Activated CD4-positive, CD25-positive, alpha-beta regulatory T cell treated with anti-CD3 and anti-CD28 coated beads, Interleukin-2, amount 50 U/mL, for 24 hours (primary cell): Measurements from ENCODE around the gene GOLGA6L9.
"Not testable (repeated sequence)": the region's sequence is repeated elsewhere in the genome, so short reads cannot be mapped to it uniquely, and the experiment has no call there.

Experiments
- ATAC-seq, 2 donors: fragments of 150-1000 bp; cut with Tn5 transposase; one replicate each; pipeline ENCODE4 v1.10.0; 2021; ENCODE audit warnings: mild to moderate bottlenecking in 1 of 2, moderate library complexity in 1 of 2

Gene GOLGA6L9, protein sequence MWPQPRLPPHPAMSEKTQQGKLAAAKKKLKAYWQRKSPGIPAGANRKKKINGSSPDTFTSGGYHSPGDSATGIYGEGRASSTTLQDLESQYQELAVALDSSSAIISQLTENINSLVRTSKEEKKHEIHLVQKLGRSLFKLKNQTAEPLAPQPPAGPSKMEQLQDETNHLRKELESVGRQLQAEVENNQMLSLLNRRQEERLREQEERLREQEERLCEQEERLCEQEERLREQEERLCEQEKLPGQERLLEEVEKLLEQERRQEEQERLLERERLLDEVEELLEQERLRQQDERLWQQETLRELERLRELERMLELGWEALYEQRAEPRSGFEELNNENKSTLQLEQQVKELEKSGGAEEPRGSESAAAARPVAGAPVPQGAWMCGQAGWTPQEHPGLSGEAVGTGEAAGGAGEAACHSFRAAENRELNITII

DNA sequence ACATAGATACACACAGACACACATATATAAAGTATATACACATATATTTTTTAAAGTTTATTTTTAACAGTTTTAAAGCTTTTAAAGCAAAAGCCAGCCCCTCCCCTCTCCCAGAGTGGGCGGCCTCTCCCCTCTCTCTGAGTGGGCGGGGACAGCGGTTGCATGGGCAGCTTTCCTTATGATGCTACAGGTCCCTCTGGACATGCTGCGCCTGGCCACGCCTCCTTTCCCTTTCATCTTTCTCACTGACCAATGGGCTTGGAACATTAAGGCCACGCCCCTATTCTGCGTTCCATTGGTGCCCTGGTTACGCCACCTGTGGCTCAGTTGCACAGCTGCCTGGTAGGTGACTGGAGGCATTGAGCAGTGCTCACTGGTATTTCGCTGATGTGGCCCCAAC, at the start of gene GOLGA6L9:
GOLGA6L9 (plus strand) TSS at position 124 of the 400 bp plus-strand sequence; CDS start at position 388, 264 bp downstream.
- not testable (repeated sequence) for ATAC-seq

DNA sequence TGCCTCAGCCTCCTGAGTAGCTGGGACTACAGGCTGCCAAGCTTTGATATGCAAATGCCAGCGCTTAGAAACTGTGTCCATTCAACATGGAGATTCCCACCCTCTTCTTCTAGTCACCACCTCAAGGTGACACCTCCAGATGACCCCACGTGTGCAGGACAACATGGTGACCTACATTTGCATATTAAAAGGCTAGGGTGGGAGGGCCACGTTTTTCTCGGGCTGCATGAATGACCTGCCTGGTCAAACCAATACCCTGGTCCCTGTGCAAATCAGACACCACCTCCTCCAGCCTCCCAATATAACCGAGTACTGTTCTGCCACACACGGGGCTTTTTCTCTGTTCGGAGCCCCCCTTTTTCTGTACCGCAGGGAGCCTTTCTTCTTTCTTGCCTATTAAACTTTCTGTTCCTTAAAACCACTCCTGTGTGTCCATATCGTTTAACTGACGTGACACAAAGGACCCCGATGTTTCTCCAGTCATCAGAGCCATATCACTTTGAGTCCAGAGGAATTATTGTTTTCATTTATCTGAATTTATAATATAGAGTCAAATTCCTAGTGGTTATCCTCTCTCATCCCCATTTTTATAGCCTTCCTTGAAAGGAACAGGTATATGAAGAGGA, 48.2 kb upstream of the GOLGA6L9 start:
- not testable (repeated sequence) for ATAC-seq

DNA sequence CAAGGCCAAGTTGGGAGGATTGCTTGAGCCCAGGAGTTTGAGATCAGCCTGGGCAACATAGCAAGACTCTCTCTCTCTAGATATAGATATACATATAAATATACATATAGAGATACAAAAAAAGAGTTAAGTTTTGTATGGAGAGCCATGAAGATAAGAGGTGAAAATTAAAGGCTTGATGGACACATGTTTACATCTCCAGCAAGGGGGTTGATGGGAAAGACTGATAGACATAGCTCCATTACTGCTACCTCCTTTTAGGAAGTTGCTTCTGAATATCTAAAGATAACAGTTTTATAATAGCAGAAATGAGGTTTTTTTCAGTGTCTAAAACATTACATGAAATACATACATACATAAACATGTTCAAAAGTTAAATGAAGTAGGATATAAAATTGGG, 42.4 kb upstream of the GOLGA6L9 start:
- ATAC-seq: not testable (repeated sequence)

DNA sequence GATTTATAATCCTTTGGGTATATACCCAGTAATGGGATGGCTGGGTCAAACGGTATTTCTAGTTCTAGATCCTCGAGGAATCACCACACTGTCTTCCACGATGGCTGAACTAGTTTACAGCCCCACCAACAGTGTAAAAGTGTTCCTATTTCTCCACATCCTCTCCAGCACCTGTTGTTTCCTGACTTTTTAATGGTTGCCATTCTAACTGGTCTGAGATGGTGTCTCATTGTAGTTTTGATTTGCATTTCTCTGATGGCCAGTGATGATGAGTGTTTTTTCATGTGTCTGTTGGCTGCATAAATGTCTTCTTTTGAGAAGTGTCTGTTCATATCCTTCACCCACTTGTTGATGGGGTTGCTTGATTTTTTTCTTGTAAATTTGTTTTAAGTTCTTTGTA, 39.5 kb upstream of the GOLGA6L9 start:
- not testable (repeated sequence) for ATAC-seq

DNA sequence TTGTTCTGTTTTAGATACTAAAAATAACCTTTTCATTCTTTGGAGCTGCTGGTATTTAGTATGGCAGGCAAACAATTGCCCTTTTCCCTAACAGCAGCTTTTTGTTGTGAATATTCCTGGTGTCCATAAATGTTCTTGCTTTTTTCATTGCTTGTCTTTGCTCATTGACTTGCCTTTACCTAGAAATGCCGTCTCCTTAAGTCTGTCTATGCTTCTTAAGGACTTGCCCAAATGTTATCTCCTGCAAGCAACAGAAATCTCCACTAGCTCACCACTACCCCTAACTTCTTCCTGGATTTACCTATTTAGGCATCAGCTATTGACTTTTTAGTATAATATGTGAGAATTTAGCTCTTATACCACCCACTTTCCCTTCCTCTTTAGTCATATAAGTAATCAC, 37.5 kb upstream of the GOLGA6L9 start:
- ATAC-seq: not testable (repeated sequence)

DNA sequence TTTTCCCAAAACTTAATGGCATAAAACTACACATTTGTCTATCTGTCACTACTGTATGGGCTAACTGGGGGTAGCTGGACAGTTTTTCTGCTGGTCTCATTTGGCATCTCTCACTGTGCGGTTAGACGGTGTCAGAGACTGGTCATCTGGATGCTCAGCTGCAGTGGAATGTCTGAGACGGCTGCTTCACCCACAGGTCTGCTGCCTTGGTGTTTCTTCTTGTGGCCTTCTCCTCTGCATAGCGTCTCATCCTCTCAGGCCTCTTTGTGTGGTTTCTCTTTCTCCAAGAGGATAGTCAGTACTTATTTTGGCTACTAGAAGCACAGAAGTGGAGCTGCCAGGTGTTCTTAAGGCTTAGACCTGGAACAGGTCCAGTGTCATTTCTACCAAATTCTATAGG, 35.9 kb upstream of the GOLGA6L9 start:
- no peak for ATAC-seq

DNA sequence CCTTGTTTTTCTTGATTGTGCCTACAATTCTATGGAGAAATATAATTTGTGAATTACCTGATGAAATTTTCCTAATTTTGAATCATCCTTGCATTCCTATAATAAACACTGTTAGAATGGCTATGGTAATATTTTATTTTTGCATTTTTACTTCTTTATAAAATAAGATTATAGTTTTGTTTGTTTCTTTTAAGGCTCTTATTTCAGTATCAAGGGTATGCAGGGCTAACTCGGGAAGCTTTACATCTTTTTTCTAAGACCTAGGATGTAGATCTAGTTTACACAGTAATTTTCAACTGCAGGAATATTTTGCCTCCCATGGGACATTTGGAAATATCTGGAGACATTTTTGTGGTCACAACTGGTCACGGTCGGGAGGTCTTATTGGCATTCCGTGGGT, 33.8 kb upstream of the GOLGA6L9 start:
- not testable (repeated sequence) for ATAC-seq

DNA sequence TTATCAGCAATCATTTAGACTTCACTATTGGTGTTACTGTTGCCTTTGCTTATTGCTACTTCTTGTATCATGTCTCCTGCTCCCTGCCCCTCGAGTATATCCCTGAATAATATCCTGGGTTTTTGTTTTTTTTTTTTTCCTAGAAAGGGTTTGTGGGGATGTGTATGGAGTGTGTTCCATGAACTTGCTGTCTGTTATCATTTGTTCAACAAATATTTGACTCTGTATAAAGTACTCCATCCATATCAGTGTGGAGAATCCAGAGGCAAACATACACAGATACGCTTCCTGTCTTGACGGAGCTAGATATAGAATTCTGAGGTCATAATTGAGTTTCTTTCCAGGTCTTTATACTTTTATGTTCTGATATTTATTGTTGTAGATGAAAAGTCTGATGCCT, 31.8 kb upstream of the GOLGA6L9 start:
- ATAC-seq: no peak

DNA sequence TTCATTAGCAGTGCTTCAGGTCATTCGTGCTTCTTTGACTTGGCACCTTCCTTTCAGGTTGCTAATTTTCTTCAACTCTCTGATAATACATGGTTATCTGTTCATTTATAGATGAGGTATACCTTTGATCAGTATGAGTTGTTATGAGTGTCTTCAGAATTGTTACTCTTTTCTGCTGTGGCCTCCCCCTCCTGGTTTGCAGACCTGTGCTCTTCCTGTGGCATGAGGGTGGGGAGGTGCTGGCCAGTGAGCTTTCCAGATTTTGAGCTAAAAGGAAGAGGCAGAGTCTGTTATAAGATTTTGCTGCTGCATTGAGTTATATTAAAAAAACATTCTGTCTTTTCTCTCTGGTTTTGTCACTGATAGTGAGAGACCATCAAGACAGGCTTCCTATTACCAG, 30.8 kb upstream of the GOLGA6L9 start:
- no peak for ATAC-seq

DNA sequence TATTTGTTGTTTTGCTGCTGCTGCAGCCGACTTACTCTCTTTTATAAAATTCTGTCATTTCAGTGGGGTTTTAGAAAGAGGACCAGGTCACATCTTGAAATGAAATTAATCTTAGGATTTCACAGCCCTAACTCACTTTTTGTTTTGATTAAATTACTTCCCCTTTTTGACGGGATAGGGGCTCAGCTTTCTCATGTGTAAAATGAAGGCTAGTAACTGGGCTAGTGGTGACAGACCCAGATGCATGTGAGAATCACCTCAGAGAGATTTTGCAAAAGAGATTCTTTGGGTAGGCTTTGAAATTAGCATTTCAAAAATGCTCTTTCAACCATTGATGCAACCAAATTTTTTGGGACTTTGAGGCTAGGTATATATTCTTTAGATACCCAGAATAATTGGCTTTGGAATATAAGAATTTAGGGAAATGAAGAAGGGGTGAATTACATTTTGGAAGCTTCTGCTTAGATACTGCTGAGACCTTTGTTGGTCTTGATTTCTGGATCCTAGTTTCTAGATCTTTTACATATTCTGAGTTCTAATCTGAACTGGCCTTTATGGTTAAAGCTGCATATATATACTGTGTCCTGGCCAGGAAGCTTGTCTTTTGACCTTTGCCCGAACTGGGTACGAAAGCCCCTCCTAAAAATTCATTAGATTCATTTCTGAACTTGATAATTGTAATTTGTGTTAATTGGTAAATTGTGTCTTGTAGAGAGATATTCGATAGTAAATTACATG, 30.1 kb upstream of the GOLGA6L9 start:
- ATAC-seq: not testable (repeated sequence)

DNA sequence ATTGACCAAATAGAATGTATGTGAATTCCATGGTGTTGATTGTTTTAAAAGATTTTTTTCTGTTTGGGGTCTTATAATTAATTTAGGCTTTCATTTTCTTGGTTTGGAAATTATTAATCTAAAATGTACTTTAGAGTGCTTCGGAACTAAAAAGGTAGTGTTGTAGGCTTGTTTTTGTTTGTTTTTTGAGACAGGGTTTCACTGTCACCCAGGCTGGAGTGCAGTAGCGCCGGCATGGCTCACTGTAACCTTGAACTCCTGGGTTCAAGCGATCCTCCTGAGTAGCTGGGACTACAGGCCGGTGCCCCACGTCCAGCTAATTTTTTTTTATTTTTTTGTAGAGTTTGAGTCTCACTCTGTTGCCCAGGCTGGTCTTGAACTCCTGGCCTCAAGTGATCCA, 27.7 kb upstream of the GOLGA6L9 start:
- not testable (repeated sequence) for ATAC-seq

DNA sequence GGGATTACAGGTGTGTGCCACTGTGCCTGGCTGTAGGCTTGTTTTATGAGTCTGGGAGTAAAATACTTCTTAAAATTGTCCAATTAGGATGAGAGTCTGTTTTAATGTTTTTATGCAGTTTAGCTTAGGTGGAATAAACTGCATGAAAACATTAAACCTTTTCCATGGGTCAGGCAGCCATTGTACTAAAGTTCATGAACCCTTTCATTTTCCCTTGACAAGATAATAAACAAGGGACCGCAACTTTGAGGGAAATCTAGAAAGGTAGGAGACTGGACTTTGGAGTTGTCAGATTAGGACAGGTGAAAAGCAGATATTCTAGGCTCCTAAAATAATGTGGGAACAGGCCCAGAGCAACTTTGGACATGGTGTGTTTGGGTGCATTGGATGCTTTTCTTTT, 27.3 kb upstream of the GOLGA6L9 start:
- ATAC-seq: not testable (repeated sequence)

DNA sequence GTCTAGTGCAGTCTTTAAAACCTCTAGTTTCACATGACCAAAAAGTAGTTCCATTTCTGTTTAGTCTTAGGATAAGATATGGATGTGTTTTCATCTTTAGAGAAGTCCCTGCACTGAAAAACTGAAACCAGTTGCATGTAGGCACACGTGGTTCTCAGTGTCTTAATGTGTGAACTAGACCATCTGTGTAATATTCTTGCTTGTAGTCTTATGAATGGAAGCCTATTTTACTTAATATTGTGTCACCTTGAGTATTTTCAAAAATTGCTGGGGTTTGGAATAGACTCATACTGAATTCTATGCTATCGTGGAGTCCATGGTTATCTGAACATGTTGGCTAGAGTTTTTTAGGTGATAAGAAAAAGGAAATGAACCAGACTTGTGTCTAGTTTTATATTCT, 23.4 kb upstream of the GOLGA6L9 start:
- not testable (repeated sequence) for ATAC-seq

DNA sequence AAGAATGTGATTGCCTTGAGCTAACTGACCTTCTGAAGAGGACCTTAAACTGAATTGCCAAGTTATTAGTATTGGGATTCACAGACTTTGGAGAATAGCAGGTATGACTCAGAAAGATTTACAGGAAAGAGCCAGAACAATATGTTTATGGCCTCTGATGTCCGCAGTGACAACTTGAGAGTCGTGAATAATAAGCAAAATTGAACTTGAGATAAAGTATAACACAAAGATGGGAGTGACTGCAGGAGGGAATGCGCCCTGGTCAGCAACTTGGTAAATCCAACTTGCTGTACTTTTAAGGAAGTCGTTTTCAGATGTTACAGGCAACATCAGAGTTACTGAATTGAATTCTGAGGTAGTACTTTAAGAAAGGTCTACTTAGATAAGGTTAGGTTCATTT, 19.3 kb upstream of the GOLGA6L9 start:
- ATAC-seq: not testable (repeated sequence)

DNA sequence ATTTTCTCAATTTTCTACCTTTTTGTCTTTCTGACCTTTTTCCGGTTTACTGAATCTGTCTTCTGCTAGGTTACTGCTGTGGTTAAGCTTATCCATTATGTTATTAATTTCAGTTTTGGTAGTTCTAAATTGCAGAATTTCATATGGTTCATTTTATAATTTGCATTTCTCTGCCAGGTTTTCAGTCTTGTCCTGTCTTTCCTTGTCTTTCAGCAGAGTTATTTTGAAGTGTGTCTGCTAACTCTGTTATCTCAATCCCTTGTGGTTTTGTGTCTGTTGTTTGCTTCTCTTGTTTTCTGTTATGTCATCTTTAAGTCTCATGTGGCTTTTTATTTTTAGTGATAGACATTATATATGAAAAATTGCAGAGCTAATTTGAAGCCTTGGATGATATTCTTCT, 18.0 kb upstream of the GOLGA6L9 start:
- not testable (repeated sequence) for ATAC-seq

DNA sequence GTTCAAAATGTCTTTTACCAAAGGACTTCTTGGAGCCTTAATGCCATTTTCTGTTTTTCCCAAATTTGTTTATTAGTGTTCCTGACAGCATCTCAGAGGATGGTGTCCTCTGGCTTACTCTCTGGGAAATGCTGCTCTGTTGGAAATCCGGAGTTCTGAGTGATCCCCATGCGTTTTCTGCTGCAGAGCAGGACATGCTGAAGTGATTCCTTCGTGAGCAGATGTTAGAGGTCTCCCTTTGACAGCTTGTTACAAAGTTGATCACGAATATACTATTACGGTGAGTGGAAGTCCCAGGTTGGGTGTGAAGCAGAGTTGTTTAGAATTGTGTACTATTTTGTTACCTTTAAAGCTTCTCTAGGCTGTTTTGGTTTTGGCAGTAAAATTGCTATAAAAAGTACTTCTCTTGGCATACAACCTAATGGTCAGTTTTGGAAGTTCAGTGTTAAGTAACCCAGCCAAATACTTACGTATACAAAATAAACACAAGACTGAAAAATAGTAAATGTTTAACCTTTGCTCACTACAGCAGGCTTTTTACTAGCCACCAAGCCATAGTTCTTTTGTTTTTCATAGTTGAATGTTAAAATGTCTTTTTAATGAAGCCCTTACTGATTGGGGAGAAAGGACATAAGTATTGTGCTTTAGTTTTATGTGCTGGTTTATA, 15.0 kb upstream of the GOLGA6L9 start:
- ATAC-seq: not testable (repeated sequence)

DNA sequence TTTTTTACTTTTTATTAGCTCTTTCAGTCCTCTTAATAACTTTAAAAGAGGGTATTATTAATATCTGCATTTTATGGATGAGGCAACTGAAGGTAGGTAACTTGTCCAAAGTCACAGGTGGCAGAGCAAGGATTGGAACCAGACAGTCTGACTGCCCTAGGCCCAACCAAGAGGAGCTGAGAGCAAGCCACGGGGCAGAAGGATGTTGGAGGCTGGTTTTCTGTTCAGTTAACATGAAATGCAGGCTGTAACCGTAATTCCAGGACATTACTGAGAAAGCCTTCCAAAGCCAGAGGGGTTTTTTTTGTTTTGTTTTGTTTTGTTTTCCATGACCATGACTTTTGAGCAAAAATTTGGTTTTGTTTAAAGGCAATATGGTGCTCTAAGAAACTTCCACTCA, 9.1 kb upstream of the GOLGA6L9 start:
- not testable (repeated sequence) for ATAC-seq

DNA sequence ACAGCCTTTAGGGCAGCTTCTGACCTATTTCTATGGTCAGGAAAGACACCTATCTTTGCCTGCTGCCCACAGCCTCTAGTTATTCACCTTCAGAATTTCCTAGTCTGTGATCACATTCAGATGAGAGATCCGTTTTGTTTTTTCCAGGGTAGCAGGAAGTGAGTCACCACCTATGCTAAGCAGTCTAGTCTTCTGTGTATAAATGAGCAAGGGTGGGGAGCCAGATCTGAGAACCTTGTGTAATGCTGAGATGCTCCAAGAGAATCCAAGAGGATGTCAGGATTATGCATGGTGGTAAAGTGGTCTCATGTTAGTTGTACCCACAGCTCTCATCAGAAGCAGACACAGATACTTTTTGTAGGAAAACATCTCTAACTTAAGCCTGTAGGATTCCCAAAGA, 8.7 kb upstream of the GOLGA6L9 start:
- peak; percentile 58 to 99 for ATAC-seq

DNA sequence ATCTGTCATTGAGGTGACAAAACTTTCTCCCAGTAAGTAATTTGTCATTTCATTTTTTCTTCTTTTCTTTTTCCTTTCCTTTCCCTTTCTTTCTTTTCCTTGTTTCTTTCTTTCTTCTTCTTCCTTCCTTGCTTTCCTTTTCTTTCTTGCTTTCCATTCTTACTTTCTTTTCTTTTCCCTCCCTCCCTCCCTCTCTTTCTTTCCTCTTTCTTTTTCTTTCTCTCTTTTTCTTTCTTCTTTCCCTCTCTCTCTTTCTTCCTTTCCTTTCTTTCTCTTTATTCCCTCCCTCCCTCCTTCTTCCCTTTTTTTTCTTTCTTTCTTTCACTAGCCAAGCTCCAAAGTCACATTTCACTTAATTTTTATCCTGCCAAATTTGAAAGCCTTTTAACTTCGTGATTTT, 2.5 kb upstream of the GOLGA6L9 start:
- ATAC-seq: not testable (repeated sequence)

DNA sequence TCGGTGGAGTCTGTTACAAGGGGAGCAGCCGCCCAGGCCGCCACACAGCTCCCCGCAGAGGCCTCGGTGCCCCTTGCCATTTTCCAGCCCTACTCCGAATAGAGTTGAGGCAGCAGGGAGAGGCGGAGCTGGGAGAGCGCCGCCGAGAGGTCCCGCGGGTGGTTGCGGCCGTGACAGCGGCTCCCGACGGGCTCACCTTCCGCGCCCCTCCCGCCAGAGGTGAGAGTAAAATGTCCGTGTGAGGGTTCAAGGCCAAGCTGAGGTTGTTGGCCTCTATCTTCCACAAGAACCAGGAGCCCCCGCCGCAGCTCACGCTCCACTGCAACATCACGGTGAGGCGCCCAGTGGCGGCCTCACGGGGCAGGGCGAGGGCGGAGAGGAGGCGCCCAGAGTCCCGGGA, 15.8 kb downstream of the GOLGA6L9 start:
- not testable (repeated sequence) for ATAC-seq

DNA sequence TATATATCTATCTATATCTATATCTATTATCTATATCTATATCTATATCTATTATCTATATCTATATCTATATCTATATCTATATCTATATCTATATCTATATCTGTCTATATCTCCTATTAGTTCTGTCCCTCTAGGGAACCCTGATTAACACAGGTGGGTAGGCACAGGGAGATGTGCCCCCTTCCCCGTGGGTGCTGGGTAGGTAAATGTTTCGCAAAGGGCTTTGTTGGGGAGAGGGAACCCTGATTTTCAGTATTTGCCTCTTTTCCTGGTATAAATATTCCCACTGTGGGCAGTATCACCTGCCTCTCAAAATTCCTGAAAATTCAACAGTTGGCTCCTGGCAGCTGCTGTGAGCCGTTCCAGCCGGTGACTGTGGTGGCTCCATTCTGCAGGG, 27.7 kb downstream of the GOLGA6L9 start:
- not testable (repeated sequence) for ATAC-seq

DNA sequence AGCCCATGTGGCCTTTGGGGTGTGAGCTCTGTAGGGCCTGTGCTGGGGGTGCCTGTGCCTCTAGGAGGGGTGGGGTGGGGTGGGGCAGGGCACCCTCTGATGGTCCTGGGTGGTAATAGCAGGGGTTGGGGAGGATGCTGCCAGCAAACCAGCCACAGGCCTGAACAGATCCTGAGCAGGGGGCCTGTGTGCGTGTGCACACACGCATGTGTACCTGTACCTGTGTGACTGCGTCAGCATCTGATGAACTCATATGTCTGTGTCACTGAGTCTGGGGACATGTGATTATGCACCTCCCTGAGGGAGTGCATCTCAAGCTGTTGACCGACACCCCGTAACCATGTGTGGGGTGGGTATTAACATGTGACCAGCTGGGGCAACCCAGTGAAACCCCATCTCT, 36.0 kb downstream of the GOLGA6L9 start:
- ATAC-seq: peak in 1 of 2 donors; percentile 19

DNA sequence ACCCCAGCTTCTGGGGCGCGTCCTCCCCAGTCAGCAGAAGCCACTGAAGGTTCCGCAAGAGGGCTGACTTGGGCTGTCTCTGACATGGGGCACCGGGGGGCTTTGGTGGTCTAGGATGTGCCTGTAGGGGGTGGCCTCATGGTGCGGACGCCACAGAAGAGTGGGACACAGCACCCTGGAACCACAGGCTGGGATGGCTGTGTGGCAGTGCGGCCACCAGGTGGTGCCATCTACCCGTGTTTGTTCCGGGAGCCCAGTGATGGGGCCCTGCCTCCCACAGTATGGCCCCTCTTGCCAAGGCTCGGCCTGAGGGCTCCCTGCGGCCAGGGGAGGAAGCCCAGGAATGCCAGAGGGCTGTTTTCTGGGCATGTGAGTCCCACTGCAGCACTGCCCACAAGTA, 38.6 kb downstream of the GOLGA6L9 start:
- peak; percentile 87 to 89 for ATAC-seq
